ENCODE results near the gene KEAP1.
"Not testable (repeated sequence)": the region's sequence is repeated elsewhere in the genome, so short reads cannot be mapped to it uniquely, and the experiment has no call there.

The KEAP1 gene

GRCh38 chr19:10471909-10472308, 31.2 kb downstream of the KEAP1 start:
- no peak for DNase-seq (ENCODE audit: low read depth)
- H3K4me3 ChIP-seq (ENCODE audit: low read depth, low read length) = no peak overlapping the region
- peak; percentile 45 for TF ChIP-seq CTCF (IDR thresholded peaks at IDR 0.05; ENCODE audit: low read depth, low read length, missing control alignments)

- H3K4me3 ChIP-seq (ENCODE audit: low read depth, low read length) = no peak overlapping the region
- TF ChIP-seq CTCF (IDR thresholded peaks at IDR 0.05; ENCODE audit: low read depth, low read length, missing control alignments) = no peak
- DNase-seq (ENCODE audit: low read depth) = no peak
These were observed 35.0 kb downstream of the KEAP1 start for GRCh38 chr19:10468133-10468532.

- no peak overlapping the region for H3K4me3 ChIP-seq (ENCODE audit: low read depth, low read length)
- no peak for DNase-seq (ENCODE audit: low read depth)
- no peak for TF ChIP-seq CTCF (IDR thresholded peaks at IDR 0.05; ENCODE audit: low read depth, low read length, missing control alignments)
These were observed 36.0 kb downstream of the KEAP1 start for GRCh38 chr19:10467104-10467706.

GRCh38 chr19:10464456-10464855, 38.7 kb downstream of the KEAP1 start:
- H3K4me3 ChIP-seq (ENCODE audit: low read depth, low read length) = no peak overlapping the region
- no peak for TF ChIP-seq CTCF (IDR thresholded peaks at IDR 0.05; ENCODE audit: low read depth, low read length, missing control alignments)
- no peak for DNase-seq (ENCODE audit: low read depth)

- no peak overlapping the region for H3K4me3 ChIP-seq (ENCODE audit: low read depth, low read length)
- DNase-seq (ENCODE audit: low read depth) = no peak
- no peak for TF ChIP-seq CTCF (IDR thresholded peaks at IDR 0.05; ENCODE audit: low read depth, low read length, missing control alignments)
These were observed 40.6 kb downstream of the KEAP1 start for GRCh38 chr19:10462557-10462956.

GRCh38 chr19:10462042-10462441, 41.1 kb downstream of the KEAP1 start:
- not testable (repeated sequence) for DNase-seq (ENCODE audit: low read depth); H3K4me3 ChIP-seq (ENCODE audit: low read depth, low read length)

GRCh38 chr19:10461047-10461949, 41.9 kb downstream of the KEAP1 start:
- H3K4me3 ChIP-seq (ENCODE audit: low read depth, low read length) = peak overlapping the region; percentile 28
- no peak for TF ChIP-seq CTCF (IDR thresholded peaks at IDR 0.05; ENCODE audit: low read depth, low read length, missing control alignments)
- DNase-seq (ENCODE audit: low read depth) = peak; percentile 74

All from GM12864 (cell line).